ENCODE results near the gene USP50. TPM values are rescaled to one million over a fixed set of nuclear protein-coding genes. Genes with fewer than 3 reads are reported as not detected.
A peak's percentile ranks its signal among the peaks of the same experiment; 100 is the strongest.
"Not testable (repeated sequence)": the region's sequence is repeated elsewhere in the genome, so short reads cannot be mapped to it uniquely, and the experiment has no call there.

USP50 gene
- total RNA-seq, 2 experiments from 2014 or later, result not detected

DNA sequence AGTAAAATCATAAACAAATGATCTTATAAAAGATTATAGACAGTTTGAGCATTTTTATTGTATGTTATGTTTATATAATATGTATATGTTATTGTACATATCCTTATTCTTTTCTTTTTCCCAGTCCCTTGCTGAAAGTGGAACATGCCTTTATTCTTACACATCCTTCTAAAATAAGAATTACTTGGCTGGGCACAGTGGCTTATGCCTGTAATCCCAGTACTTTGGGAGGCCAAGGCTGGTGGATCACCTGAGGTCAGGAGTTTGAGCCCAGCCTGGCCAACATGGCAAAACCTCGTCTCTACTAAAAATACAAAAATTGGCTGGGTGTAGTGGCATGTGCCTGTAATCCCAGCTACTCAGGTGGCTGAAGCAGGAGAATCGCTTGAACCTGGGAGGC, 51.9 kb downstream of the USP50 start:
- H3K36me3 Mint-ChIP-seq (ENCODE audit: low read depth), result peaks cover 63% of the 10 kb centered on the region
- DNase-seq, CTCF ChIA-PET, H3K4me3 Mint-ChIP-seq, H3K4me1 Mint-ChIP-seq, H3K9me3 Mint-ChIP-seq, H3K27ac Mint-ChIP-seq, H3K27me3 Mint-ChIP-seq, POLR2A ChIA-PET: not testable (repeated sequence)

DNA sequence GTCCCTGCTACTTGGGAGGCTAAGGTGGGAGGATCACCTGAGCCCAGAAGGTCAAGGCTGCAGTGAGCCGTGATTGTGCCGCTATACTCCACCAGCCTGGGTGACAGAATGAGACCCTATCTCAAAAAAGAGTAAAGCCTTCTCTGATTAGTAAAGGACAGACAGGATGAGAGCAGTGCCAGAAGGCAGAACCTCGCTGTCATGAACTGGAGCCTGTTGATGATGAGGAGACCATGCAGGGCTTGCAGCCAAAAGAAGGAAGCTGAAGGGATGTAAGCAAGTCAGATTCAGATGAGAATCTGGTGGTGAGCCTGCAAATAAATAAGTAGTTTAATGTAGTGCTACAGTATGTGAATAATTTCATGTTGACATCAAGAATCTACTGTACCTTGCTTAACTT, 52.8 kb downstream of the USP50 start:
- POLR2A ChIA-PET, result no interaction called here
- Mint-ChIP-seq H3K9me3 (no peaks in the 10 kb centered on the region), H3K27ac (no peak overlapping the region), H3K36me3 (ENCODE audit: low read depth) (peaks cover 62% of the 10 kb centered on the region), H3K27me3 (no peaks in the 10 kb centered on the region), H3K4me1 (no peaks in the 10 kb centered on the region), H3K4me3 (no peak overlapping the region)
- CTCF ChIA-PET, result no interaction called here
- no peak for DNase-seq

DNA sequence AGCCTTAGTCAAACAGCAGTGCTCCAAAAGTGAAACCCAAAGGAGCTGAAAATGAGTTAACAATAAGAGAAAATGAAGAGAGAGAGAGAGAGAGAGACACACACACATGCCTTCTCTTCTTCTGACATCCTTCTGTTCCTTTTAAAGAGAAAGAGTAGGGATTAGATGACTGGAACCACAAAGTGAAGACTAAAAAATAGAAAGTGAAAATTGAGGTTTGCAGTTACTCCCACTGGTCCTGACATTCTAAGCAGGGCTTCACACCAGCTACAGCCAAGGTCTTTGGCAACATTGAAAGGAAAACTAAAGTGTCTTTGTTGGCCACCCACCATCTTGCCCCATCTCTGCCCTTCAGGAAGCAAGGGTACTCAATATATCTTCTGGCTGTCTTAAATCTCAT, 59.2 kb downstream of the USP50 start:
- Mint-ChIP-seq H3K27me3 (no peaks in the 10 kb centered on the region), H3K27ac (peak overlapping the region; percentile 0), H3K9me3 (no peaks in the 10 kb centered on the region), H3K36me3 (ENCODE audit: low read depth) (peaks cover 63% of the 10 kb centered on the region), H3K4me1 (peaks cover 10% of the 10 kb centered on the region), H3K4me3 (no peak overlapping the region)
- DNase-seq, result no peak
- ChIA-PET CTCF (interaction anchor here (0.7 kb wide), 1 partner anchor 12 kb away, joined by 3 read pairs; no protein-coding TSS in a partner anchor), POLR2A (interaction anchor here (1.2 kb wide), 1 partner anchor 132 kb away, joined by 3 read pairs; the partner anchor contains the start of gene GABPB1)

DNA sequence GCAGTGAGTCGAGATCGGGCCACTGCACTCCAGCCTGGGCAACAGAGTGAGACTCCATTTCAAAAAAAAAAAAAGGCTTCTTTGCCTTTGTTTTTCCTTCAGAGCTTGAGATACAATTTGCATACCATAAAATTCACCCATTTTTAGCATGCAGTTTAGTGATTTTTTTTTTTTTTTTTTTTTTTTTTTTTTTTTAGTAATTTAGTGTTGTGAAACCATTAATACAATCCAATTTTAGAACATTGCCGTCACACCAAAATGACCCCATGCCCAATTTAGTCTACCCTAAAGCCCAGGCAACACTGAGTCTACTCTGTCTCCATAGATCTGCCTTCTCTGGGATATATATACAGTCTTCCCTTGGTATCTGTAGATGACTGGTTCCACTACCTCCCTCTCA, 61.1 kb downstream of the USP50 start:
- Mint-ChIP-seq H3K4me1 (peaks cover 25% of the 10 kb centered on the region), H3K4me3 (no peak overlapping the region), H3K27ac (no peak overlapping the region), H3K36me3 (ENCODE audit: low read depth) (peaks cover 66% of the 10 kb centered on the region), H3K9me3 (no peaks in the 10 kb centered on the region), H3K27me3 (no peaks in the 10 kb centered on the region)
- DNase-seq, result no peak
- ChIA-PET POLR2A (no interaction called here), CTCF (no interaction called here)

DNA sequence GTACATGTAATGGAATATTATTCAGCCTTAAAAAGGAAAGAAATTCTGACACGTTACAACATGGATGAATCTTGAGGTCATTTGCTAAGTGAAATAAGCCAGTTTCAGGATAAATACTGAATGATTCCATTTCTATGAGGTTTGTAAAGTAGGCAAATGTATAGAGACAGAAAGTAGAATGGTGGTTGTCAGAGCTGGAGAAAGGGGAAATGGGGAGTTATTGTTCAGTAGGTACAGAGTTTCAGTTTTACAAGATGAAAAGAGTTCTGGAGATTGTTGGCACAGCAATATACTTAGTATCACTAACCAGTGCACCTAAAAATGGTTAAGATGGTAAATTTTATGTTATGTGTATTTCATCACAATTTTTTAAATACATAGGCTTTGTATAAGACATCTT, 61.7 kb downstream of the USP50 start:
- Mint-ChIP-seq H3K27me3 (no peaks in the 10 kb centered on the region), H3K9me3 (no peaks in the 10 kb centered on the region), H3K4me1 (peaks cover 25% of the 10 kb centered on the region), H3K27ac (no peak overlapping the region), H3K4me3 (no peak overlapping the region), H3K36me3 (ENCODE audit: low read depth) (peaks cover 66% of the 10 kb centered on the region)
- no peak for DNase-seq
- ChIA-PET POLR2A (no interaction called here), CTCF (no interaction called here)

DNA sequence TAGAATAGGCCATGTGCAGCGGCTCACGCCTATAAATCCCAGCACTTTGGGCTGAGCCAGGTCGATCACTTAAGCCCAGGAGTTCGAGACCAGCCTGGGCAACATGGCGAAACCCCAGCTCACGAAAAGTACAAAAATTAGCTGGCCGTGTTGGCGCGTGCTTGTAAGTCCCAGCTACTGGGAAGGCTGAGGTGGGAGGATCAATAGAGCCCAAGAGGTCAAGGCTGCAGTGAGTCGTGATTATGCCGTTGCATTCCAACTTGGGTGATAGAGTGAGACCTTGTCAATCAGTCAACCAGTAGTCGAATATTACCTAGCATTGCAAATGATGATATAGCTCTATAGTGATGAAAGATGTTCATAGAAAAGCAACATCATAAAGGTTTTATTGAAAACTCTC, 70.3 kb downstream of the USP50 start:
- peaks cover 8% of the 10 kb centered on the region for H3K4me1 Mint-ChIP-seq
- H3K4me3 Mint-ChIP-seq, result no peak overlapping the region
- H3K9me3 Mint-ChIP-seq, result no peaks in the 10 kb centered on the region
- DNase-seq, result no peak
- ChIA-PET POLR2A (no interaction called here), CTCF (interaction anchor here (0.6 kb wide), 1 partner anchor 299 kb away, joined by 3 read pairs; no protein-coding TSS in a partner anchor)
- H3K27ac Mint-ChIP-seq, result no peak overlapping the region
- H3K36me3 Mint-ChIP-seq (ENCODE audit: low read depth), result peaks cover 57% of the 10 kb centered on the region
- H3K27me3 Mint-ChIP-seq, result no peaks in the 10 kb centered on the region

DNA sequence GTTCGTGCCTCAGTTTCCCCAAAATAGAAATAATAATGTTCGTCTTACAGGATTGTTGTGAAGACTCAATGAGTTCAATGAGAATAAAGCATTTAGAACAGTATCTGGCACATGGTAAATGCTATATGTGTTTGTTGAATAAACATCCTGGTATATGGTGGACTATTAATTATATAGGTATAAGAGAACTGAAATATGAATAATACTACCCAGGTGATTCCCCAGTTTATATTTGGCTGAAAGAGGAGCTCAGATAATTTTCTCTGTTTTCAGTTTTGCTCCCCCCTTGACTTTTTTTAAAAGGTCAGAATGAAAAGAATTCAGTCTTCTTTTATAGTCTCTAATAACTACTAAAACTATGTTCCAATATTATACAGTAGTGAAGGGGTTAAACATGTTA, 75.4 kb downstream of the USP50 start:
- Mint-ChIP-seq H3K4me3 (no peak overlapping the region), H3K4me1 (no peaks in the 10 kb centered on the region), H3K27me3 (no peaks in the 10 kb centered on the region), H3K36me3 (ENCODE audit: low read depth) (peaks cover 46% of the 10 kb centered on the region), H3K9me3 (no peaks in the 10 kb centered on the region), H3K27ac (no peak overlapping the region)
- ChIA-PET POLR2A (no interaction called here), CTCF (no interaction called here)
- no peak for DNase-seq

DNA sequence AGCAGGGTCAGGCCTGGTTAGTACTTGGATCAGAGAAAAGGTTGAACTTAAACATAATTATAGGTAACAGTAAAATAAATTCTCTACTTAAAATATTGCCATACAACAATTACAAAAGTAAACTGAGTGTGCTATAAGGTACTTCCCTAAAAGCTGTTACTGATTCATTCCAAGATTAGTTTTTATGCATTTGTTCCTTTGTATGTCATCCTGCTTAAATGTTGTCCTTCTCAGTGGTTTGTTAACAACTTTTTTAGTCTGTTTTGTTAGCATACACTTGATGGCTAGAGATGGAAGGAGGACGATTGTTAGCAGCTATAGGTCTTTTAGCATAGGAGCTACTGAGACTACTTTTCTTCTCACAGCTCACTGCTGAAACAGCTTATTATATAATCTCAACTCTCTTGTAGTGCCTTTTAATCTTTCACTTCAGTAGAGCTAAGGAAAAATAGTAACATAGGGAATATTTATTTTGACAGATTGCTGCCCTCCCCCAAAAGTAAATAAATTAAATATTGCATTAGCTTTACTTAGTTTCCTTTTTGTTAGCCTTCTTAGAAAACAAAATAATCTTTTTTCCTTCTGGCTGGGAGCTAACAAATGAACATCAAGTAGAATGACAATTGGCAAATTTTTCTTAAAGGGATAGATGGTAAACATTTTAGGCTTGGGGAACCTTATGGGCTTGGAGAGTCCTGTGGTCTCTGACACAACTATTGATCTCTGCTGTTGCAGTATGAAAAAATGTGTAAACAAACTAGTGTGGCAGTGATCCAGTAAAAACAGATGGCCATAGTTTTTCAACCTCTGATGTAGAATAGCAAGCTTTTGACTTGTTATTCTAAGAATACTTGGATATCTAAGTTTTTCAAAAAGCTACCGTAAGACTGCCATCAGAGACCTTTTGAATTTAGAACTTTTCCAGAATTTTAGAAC, 82.8 kb downstream of the USP50 start:
- Mint-ChIP-seq H3K36me3 (ENCODE audit: low read depth) (peaks cover 30% of the 10 kb centered on the region), H3K4me1 (no peaks in the 10 kb centered on the region), H3K9me3 (no peaks in the 10 kb centered on the region), H3K4me3 (no peak overlapping the region), H3K27ac (no peak overlapping the region), H3K27me3 (no peaks in the 10 kb centered on the region)
- ChIA-PET POLR2A (interaction anchor here (0.6 to 2.1 kb wide), 2 partner anchors 108 to 139 kb away, joined by 4 to 7 read pairs; partner anchors contain the start of gene GABPB1), CTCF (no interaction called here)
- no peak for DNase-seq

DNA sequence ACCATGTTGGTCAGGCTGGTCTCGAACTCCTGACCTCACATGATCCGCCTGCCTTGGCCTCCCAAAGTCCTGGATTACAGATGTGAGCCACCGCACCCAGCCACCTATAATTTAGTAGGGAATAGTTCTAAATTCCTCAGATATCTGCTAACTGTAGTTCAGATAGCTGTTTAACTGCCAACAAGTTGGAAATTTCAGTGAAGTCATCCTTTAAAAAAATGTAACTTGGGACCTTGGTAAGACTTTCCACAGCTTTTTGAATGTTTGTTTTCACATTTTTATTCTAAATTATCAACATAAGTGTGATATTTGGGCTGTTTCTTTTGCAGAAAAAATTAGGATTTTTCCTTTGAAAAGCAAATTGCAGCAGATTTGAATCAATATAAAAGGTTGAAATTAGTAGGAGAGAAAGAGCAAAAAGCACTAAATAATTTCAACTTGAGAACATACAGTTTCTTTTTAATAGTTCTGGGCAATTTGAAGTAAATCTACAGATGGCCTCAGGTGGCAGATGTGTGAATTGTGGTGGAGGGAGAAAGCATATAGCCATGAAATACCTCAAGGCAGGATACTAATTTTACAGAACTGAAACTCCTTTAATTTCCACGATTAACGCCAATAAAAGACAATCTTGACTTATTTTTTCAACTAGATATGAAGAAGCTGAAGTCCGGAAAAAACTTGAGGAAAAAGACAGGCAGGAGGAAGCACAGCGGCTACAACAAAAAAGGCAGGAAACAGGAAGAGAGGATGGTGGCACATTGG, 87.9 kb downstream of the USP50 start:
- Mint-ChIP-seq H3K4me1 (no peaks in the 10 kb centered on the region), H3K36me3 (ENCODE audit: low read depth) (peaks cover 39% of the 10 kb centered on the region), H3K4me3 (no peak overlapping the region), H3K9me3 (no peaks in the 10 kb centered on the region), H3K27ac (no peak overlapping the region), H3K27me3 (no peaks in the 10 kb centered on the region)
- no peak for DNase-seq
- ChIA-PET CTCF (no interaction called here), POLR2A (interaction anchor here (2.4 kb wide), 1 partner anchor 35 kb away, joined by 8 read pairs; the partner anchor contains the start of gene USP8)

DNA sequence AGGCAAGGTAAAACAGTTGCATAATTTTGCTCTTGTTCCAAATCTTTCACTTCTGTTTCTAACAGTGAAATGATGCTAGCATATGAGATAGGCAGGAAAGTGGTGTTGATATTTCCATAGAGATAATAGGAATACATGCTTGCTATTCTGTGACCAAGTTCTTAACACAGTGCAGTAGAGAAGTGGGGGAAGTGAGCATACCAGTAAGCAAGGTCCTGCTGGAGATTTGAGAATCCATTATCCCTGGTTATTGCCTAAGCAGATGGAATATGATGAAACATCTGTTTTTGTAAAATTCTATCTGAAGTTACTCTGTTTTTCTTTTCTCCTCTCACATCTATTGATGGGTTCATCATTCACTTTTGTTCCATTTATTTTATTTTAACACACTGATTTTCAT, 93.5 kb downstream of the USP50 start:
- ChIA-PET CTCF (no interaction called here), POLR2A (no interaction called here)
- Mint-ChIP-seq H3K36me3 (ENCODE audit: low read depth) (peaks cover 42% of the 10 kb centered on the region), H3K4me1 (no peaks in the 10 kb centered on the region), H3K27me3 (no peaks in the 10 kb centered on the region), H3K4me3 (no peak overlapping the region), H3K9me3 (no peaks in the 10 kb centered on the region), H3K27ac (peak overlapping the region; percentile 27)
- DNase-seq, result no peak

Other genes starting within 250 kb of the USP50 start
- 10 to 100 TPM; 37.5 to 38.1 TPM for gene GABPB1, start 191.5 kb downstream of the USP50 start, total RNA-seq
- 10 to 100 TPM; 59.4 to 59.9 TPM for gene USP8, start 122.3 kb downstream of the USP50 start, total RNA-seq
- 10 to 100 TPM; 35.3 to 40.2 TPM for gene TRPM7, start 140.1 kb upstream of the USP50 start, total RNA-seq
- gene SPPL2A, start 219.0 kb upstream of the USP50 start, total RNA-seq, result 100 to 1,000 TPM in 1 of 2 experiments, 10 to 100 TPM in 1; 99.9 to 102 TPM